NCI-H2196 (cell line): ENCODE data around the gene KCNK4.
"Not testable (repeated sequence)": the region's sequence is repeated elsewhere in the genome, so short reads cannot be mapped to it uniquely, and the experiment has no call there.

Source experiments
- DNase-seq: peaks from one replicate; lab custom pipeline; 2025; ENCODE audit not compliant: unreplicated experiment; lab: John Stamatoyannopoulos, UW

The KCNK4 gene

GRCh38 chr11:64305691-64306562 lies 14.8 kb downstream of the KCNK4 start:
- peak; percentile 45 for DNase-seq

- DNase-seq, result no peak
Measured at GRCh38 chr11:64306563-64306875, 15.4 kb downstream of the KCNK4 start.

- DNase-seq, result no peak
Measured at GRCh38 chr11:64306876-64307622, 15.9 kb downstream of the KCNK4 start.

- not testable (repeated sequence) for DNase-seq
Measured at GRCh38 chr11:64307795-64308194, 16.7 kb downstream of the KCNK4 start.

- DNase-seq, result no peak
Measured at GRCh38 chr11:64312947-64313346, 21.8 kb downstream of the KCNK4 start.

- peak; percentile 36 for DNase-seq
Measured at GRCh38 chr11:64313491-64314145, 22.5 kb downstream of the KCNK4 start.

- no peak for DNase-seq
Measured at GRCh38 chr11:64314146-64314804, 23.2 kb downstream of the KCNK4 start.

GRCh38 chr11:64314805-64315561 lies 23.9 kb downstream of the KCNK4 start:
- no peak for DNase-seq

GRCh38 chr11:64315667-64316526 lies 24.8 kb downstream of the KCNK4 start:
- DNase-seq, result not testable (repeated sequence)

GRCh38 chr11:64316672-64317324 lies 25.7 kb downstream of the KCNK4 start:
- peak; percentile 74 for DNase-seq

GRCh38 chr11:64317325-64317960 lies 26.3 kb downstream of the KCNK4 start, which contains the start of gene TRMT112:
Gene TRMT112, minus strand, starts transcription at chr11:64317559. Its CDS starts 33 bp downstream, at chr11:64317526.
- peak; percentile 96 for DNase-seq

GRCh38 chr11:64317961-64318765 lies 27.1 kb downstream of the KCNK4 start, which contains the start of gene PRDX5:
Gene PRDX5, plus strand, starts transcription at chr11:64318121. Its CDS starts 95 bp downstream, at chr11:64318216.
- peak; percentile 94 for DNase-seq

GRCh38 chr11:64318766-64319761 lies 28.0 kb downstream of the KCNK4 start:
- no peak for DNase-seq

- no peak for DNase-seq
Measured at GRCh38 chr11:64320556-64320955, 29.5 kb downstream of the KCNK4 start.

- no peak for DNase-seq
Measured at GRCh38 chr11:64321026-64321425, 29.9 kb downstream of the KCNK4 start.

GRCh38 chr11:64321533-64321932 lies 30.4 kb downstream of the KCNK4 start:
- peak; percentile 79 for DNase-seq
